Stimulated activated CD4-positive, alpha-beta T cell treated with anti-CD3 and anti-CD28 coated beads, Interleukin-15, amount 100 ng/mL, for 24 hours (primary cell): Measurements from ENCODE around the gene CTSK.

Source experiments
- DNase-seq: peaks from one replicate; pipeline ENCODE4 v3.0.0-alpha.2; 2020

CTSK gene

DNA sequence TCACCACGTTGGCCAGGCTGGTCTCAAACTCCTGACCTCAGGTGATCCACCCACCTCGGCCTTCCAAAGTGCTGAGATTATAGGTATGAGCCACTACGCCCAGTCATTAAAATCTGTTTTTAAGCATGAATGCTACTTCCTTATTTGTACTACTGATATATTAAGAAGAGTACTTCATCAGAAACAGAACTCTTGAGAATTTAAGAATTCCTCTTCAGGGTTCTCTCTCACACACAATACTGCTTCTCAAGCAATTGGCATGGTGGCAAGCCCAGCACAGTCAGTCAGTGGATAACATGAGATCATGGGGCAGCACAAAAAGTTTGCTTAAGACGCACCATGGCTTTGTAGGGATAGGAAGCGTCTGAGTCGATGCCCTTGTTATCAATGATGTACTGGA, 56.6 kb downstream of the CTSK start:
- no peak for DNase-seq

DNA sequence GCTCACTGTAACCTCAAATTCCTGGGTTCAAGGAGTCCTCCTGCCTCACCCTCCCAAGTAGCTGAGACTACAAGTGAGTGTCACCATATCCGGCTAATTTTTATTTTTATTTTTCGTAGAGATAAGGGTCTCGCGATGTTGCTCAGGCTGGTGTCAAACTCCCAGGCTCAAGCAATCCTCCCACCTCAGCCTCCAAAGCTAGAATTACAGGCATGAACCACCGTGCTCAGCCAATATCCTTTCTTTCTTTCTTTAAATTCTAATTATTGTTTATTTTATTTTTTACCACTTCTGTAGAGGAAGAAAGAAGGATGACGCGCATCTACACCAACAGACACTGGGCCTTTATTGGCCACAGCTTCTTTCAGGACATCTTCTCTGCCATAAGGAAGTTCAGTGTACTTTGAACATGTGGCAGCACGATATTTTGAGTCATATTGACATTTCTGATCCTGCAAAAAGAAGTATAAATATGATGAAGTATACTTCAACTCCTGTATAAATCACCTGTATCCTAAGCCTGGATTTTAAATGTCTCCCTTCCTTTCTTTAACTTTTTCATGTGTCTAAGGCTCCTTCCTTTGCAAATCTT, 58.2 kb downstream of the CTSK start:
- DNase-seq = no peak

DNA sequence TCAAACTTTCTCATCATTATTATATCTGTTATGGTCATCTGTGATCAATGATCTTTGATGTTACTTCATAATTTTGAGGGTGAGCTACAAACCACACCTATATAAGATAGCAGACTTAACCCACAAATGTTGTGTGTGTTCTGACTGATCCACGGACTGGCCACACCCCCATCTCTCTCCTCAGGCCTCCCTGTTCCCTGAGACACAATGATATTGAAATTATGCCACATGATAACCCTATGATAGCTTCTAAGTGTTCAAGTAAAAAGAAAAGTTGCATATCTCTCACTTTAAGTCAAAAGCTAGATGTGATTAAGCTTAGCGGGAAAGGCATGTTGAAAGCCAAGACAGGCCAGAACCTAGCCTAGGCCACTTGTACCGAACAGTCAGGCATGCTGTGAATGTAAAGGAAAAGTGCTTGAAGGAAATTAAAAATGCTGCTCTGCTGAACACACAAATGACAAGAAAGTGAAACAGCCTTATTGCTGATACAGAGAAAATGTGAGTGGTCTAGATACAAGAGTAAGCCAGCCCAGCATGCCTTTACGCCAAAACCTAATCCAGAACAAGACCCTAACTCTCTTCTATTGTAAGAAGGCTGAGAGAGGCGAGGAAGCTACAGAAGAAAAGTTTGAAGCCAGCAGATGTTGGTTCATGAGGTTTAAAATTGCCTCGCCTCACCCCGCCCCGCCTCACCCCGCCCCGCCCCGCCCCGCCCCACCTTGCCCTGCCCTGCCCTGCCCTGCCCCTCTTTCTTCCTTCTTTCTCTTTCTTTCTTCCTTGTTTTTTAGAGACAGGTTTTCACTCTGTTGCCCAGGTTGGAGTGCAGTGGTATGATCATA, 59.0 kb downstream of the CTSK start:
- no peak for DNase-seq
